ENCODE data around the gene RIC3. TPM values are rescaled to one million over a fixed set of nuclear protein-coding genes. Genes with fewer than 3 reads are reported as not detected.
A peak's percentile ranks its signal among the peaks of the same experiment; 100 is the strongest.

RIC3 gene
- total RNA-seq, 1 donor: not detected

DNA sequence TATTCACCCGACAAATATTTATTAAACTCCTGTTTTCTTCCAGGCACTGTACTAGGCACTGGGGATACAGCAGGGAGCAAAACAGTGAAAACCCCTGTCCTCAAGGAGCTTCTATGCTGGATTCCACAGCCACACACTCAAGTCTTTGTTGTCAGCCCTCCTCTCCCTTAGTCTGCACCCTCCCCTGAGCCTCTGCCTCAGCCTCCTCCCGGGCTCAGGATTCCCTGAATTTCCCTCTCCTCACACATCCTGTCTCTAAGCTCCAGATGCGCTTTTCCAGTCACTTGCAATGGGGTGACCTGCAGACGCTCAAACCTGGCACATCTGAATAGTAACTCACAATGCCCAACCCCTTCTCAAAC is 101.3 kb downstream of the RIC3 start:
- no peak for DNase-seq (ENCODE audit: low read depth)
- H3K4me3 ChIP-seq (ENCODE audit: low read depth, low read length): no peak overlapping the region
- TF ChIP-seq, protein P1, sequence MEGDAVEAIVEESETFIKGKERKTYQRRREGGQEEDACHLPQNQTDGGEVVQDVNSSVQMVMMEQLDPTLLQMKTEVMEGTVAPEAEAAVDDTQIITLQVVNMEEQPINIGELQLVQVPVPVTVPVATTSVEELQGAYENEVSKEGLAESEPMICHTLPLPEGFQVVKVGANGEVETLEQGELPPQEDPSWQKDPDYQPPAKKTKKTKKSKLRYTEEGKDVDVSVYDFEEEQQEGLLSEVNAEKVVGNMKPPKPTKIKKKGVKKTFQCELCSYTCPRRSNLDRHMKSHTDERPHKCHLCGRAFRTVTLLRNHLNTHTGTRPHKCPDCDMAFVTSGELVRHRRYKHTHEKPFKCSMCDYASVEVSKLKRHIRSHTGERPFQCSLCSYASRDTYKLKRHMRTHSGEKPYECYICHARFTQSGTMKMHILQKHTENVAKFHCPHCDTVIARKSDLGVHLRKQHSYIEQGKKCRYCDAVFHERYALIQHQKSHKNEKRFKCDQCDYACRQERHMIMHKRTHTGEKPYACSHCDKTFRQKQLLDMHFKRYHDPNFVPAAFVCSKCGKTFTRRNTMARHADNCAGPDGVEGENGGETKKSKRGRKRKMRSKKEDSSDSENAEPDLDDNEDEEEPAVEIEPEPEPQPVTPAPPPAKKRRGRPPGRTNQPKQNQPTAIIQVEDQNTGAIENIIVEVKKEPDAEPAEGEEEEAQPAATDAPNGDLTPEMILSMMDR (IDR thresholded peaks at IDR 0.05; ENCODE audit: insufficient read depth, low read depth, low read length): no peak

DNA sequence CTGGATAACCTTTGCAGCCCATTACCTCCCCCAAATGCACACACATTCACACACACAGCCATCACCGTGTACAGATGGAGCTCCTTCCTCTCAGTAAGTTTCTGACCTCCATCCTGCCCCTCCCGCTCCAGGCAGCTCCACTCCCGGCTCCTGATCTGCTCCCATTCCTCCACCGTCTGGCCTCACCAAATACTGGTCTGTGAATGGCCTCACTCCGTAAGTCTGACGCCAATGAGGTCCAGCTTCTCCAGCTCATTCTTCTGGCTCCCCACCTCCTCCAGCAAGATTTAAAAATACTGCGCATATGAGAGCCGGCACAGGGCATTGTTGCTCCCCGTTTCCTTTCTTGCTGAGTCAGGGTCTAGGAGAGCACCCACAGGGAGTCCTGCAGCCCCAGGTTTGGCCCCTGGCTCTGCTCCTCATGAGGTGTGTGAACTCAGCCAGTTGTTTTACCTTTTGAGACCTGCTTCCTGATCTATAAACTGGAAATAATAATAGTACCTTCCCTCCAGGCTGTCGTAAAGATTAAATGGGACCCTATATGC is 101.8 kb downstream of the RIC3 start:
- H3K4me3 ChIP-seq (ENCODE audit: low read depth, low read length): no peak overlapping the region
- TF ChIP-seq, protein P1 (IDR thresholded peaks at IDR 0.05; ENCODE audit: insufficient read depth, low read depth, low read length): no peak
- DNase-seq (ENCODE audit: low read depth): peak; percentile 16

DNA sequence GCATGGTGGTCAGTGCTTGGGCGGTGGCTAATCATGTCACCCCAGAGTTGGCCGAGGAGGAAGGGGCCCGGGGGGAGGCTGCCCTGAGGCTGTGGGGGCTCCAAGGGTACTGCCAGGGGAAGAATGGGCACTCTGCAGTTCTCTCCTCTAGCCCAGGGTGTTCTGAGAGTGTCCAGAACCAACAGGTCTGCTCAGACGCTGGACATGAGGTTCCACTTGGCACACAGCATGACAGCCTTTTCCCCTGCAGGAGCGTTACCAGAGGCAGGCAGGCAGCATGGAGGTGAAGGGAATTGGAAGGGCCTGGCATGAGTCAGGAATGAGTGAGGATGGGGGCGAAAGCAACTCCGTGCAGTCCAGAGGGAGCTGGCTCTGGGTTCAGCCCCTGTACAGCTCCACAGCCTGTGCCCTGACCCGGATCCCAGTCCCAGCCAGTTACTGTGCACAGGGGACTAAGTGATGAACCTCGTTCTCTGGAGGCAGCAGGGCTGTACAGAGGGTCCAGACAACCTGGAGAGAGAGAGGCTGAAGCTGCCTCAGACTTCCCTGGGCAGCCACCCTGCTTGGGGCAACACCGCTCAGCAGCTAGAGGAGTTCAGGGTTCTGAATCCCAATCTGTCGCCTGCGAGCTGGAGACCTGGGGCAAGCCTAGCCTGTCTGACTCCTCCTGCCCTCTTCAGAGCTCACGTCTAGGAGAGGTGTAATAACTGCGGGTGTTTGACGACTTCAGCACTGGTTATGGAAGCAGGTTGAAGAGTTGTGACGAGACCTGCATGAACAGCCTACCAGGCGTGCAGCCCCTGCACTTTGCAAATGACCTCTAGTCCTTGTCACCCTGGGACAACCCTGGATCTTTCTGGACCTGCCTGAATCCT is 102.6 kb downstream of the RIC3 start:
- TF ChIP-seq, protein P1 (IDR thresholded peaks at IDR 0.05; ENCODE audit: insufficient read depth, low read depth, low read length): no peak
- no peak for DNase-seq (ENCODE audit: low read depth)
- no peak overlapping the region for H3K4me3 ChIP-seq (ENCODE audit: low read depth, low read length)

DNA sequence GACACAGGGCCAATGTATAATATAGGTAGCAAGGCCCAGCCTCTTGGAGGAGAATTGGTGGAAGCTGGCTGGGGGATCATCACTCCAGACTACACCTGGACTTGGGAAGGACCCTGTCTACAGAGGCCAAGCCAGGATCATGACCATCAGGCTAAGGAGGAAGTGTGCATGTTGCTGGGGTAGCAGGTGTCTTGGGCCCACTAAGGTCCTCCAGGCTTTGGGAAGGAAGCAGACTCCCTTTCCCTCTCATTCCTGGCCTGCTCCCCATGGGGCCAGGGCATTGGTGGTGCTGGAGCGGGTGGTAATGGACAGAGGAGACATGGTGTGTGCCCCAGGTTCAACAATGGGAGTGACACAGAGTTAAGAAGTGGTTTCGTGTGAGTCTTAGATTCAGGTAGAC is 103.8 kb downstream of the RIC3 start:
- TF ChIP-seq, protein P1 (IDR thresholded peaks at IDR 0.05; ENCODE audit: insufficient read depth, low read depth, low read length): no peak
- no peak overlapping the region for H3K4me3 ChIP-seq (ENCODE audit: low read depth, low read length)
- DNase-seq (ENCODE audit: low read depth): no peak

DNA sequence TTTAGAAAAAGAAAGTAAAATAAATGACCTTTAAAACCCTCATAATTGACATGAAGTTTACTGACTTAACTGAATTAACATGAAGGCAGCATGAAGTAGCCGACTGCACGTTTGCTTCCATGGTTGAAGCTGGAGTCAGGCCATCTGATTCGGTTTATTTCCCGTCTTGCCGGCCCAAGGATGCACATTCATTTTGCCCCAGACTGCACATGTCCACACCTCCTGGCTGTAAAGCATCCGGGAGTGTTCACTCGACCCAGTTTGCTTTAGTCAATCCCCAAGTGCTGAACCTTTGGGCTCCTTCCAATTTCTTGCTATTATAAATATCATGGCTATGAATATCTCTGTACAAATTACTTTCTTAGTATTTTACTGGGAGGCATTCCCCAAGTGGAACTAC is 105.5 kb downstream of the RIC3 start:
- peak; percentile 30 for DNase-seq (ENCODE audit: low read depth)
- TF ChIP-seq, protein P1 (IDR thresholded peaks at IDR 0.05; ENCODE audit: insufficient read depth, low read depth, low read length): no peak
- no peak overlapping the region for H3K4me3 ChIP-seq (ENCODE audit: low read depth, low read length)

DNA sequence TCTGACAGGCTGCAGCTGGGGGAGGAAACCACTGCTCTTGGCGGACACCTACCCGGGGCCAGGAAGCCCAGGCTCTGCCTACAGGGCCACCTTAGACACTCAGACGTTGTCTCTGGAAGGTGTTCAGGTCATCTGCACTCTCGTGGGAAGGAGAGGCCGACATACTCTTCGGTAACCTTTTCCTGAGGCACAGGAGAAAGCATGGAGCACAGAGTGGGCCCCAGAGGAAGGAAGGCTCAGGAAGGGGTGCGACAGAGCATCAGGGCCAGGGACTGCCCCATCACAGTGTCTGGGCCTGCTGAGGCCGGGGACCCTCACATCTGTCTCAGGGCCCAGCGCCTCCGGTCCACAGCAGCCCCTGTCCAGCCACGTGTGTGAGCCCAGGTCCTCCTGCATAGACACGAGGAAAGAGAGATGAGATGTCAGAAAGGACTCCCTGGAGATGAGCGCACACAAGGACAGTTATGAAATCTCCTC is 106.0 kb downstream of the RIC3 start:
- H3K4me3 ChIP-seq (ENCODE audit: low read depth, low read length): no peak overlapping the region
- TF ChIP-seq, protein P1 (IDR thresholded peaks at IDR 0.05; ENCODE audit: insufficient read depth, low read depth, low read length): no peak
- DNase-seq (ENCODE audit: low read depth): no peak

Data from fibroblast of villous mesenchyme (primary cell).